OCI-M1 (cell line): ENCODE data around the gene CBX8.
A peak's percentile ranks its signal among the peaks of the same experiment; 100 is the strongest.

Experiments used
- DNase-seq: peaks from one replicate; lab custom pipeline; 2025; lab: John Stamatoyannopoulos, UW

The CBX8 gene

GRCh38 chr17:79796763-79797491 lies at the start of gene CBX8:
Gene CBX8 (minus strand): TSS chr17:79797077. CDS start chr17:79796998, 79 bp downstream.
- DNase-seq = peak; percentile 99

DNA sequence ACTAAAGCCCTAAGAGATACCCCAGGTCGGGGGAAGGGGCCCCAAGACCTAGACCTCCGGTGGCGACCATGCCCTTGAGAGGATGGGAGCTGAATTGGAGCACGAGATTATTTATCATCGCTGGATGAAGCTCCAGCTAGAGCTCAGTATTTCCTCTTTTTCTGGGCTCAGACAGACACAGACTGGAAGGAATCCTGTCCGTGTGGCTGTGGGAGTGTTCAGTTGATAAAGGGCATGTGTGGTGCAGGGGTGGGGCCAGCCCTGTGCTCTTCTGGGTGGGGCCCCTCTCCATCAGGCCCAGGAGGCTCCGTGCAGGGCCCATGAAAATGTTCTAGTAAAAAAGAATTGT lies 48.7 kb upstream of the CBX8 start:
- DNase-seq = peak; percentile 94

DNA sequence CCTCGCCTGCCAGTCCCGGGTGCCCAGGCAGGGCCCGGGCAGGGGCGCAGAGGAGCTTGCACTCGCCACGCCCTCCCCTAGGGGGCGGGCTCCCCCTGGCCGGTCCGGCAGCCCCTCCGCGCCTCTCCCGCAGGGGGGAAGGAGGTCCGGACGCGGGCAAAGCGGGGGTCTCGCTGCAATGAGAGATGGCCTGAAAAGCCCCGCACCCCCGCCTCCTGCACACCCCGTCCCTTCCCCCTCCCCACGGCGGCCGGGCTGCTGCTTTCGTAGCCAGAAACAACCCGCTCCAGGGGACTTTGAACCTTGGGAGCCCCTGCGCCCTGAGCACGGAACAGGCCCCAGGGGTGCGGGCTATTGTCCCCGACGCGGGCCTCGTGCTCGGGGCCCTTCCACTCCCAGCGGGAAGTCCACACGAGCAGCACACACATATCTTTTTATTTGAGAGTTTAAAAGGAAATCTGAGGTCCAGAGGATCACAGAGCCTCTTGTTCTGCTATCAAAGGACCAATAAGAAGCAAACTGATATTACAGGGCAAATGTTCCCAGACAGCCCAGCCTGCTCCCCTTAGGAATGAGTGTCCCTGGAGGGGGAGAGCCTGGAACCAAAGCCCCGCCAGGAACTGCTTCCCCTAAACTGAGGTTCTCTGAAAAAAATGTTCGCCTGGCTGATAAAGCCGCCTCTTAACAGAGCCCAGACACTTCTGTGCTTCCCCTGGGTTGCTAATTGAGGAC lies 48.2 kb upstream of the CBX8 start:
- peak; percentile 79 for DNase-seq

GRCh38 chr17:79843816-79844800 lies 47.2 kb upstream of the CBX8 start:
- peak; percentile 69 for DNase-seq

GRCh38 chr17:79843474-79843815 lies 46.6 kb upstream of the CBX8 start:
- DNase-seq = peak; percentile 69

GRCh38 chr17:79842656-79843473 lies 46.0 kb upstream of the CBX8 start:
- peak; percentile 83 for DNase-seq

DNA sequence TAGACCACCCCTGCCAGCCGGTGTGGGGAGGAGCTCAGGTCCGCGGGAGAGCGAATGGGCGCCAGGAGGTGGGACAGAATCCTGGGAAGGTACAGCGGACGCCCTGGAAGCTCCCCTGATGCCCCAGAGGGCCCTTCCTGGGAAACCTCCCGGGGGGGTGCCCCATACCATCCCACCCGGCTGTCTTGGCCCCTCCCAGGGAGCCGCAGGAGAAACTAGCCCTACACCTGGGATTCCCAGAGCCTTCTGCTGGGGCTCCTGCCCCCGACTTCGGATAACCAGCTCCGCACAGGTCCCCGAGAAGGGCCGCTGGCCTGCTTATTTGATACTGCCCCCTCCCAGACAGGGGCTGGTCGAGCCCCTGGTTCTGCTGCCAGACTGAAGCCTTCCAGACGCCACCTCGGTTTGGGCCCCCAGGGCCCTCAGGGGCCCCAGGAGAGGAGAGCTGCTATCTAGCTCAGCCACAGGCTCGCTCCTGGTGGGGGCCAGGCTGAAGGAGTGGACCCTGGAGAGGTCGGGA lies 45.3 kb upstream of the CBX8 start:
- DNase-seq = no peak

DNA sequence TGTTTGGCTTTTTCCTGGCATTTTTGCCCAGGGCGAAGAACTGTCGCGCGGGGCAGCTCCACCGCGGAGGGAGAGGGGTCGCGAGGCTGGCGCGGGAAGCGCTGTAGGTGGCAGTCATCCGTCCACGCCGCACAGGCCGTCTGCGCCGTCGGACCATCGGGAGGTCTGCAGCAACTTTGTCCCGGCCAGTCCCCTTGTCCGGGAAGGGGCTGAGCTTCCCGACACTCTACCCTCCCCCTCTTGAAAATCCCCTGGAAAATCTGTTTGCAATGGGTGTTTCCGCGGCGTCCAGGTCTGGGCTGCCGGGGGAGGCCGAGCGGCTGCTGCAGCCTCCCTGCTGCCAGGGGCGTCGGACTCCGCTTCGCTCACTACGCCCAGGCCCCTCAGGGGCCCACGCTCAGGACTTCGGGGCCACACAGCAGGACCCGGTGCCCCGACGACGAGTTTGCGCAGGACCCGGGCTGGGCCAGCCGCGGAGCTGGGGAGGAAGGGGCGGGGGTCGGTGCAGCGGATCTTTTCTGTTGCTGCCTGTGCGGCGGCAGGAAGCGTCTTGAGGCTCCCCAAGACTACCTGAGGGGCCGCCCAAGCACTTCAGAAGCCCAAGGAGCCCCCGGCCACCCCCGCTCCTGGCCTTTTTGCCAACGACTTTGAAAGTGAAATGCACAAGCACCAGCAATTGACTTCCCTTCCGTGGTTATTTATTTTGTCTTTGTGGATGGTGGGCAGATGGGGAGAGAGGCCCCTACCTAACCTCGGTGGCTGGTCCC lies 44.7 kb upstream of the CBX8 start:
- no peak for DNase-seq

- DNase-seq = no peak
Observed at GRCh38 chr17:79840989-79841286, 44.1 kb upstream of the CBX8 start.

DNA sequence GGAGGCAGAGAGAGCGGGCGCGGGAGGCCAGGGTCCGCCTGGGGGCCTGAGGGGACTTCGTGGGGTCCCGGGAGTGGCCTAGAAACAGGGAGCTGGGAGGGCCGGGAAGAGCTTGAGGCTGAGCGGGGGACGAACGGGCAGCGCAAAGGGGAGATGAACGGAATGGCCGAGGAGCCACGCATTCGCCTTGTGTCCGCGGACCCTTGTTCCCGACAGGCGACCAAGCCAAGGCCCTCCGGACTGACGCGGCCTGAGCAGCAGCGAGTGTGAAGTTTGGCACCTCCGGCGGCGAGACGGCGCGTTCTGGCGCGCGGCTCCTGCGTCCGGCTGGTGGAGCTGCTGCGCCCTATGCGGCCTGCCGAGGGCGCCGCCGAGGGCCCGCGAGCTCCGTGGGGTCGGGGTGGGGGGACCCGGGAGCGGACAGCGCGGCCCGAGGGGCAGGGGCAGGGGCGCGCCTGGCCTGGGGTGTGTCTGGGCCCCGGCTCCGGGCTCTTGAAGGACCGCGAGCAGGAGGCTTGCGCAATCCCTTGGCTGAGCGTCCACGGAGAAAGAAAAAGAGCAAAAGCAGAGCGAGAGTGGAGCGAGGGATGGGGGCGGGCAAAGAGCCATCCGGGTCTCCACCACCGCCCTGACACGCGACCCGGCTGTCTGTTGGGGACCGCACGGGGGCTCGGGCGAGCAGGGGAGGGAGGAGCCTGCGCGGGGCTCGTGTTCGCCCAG lies 43.6 kb upstream of the CBX8 start:
- peak; percentile 49 for DNase-seq

GRCh38 chr17:79839356-79840268 lies 42.7 kb upstream of the CBX8 start, which contains the start of gene CBX4:
Gene CBX4 (minus strand): TSS chr17:79839440. CDS start chr17:79839251, 189 bp downstream.
- DNase-seq = peak; percentile 95

DNA sequence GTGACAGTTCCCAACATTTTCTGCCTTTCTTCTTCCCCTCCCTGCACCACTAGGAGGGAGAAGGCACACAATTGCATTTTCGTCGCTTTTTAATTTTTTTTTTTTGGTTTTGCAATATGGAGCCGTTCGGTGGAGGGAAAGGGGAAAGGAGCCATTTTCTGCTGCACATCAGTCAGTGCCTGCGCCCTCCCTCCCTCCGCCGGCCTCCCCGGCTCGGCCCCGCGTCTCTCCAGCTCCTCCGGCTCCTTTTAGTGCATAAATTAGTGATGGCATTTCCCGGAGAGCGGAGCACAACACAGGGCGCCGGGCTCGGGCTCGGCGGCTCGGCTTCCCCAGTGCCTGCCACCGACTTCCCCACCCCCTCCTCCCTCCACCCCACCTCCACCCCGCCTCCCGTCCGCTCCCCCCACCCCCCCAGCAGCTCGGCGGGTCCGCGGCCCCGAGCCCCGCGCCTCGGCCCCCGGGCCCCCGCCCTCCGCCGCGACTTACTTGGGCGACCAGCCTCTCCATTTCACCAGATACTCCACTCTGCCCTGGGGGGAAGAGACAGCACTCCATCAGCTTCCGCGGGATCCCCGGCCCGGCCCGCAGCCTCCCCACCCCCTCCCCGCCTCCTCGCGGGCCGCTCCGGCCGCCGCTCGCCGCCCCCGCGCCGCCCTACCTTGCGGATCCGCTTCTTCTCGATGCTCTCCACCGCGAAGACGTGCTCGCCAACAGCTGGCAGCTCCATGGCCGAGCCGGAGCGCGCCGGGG lies 41.8 kb upstream of the CBX8 start:
- DNase-seq = peak; percentile 63

GRCh38 chr17:79837888-79838521 lies 41.1 kb upstream of the CBX8 start:
- no peak for DNase-seq

GRCh38 chr17:79836972-79837887 lies 40.4 kb upstream of the CBX8 start:
- DNase-seq = no peak

- no peak for DNase-seq
Observed at GRCh38 chr17:79836510-79836971, 39.7 kb upstream of the CBX8 start.

DNA sequence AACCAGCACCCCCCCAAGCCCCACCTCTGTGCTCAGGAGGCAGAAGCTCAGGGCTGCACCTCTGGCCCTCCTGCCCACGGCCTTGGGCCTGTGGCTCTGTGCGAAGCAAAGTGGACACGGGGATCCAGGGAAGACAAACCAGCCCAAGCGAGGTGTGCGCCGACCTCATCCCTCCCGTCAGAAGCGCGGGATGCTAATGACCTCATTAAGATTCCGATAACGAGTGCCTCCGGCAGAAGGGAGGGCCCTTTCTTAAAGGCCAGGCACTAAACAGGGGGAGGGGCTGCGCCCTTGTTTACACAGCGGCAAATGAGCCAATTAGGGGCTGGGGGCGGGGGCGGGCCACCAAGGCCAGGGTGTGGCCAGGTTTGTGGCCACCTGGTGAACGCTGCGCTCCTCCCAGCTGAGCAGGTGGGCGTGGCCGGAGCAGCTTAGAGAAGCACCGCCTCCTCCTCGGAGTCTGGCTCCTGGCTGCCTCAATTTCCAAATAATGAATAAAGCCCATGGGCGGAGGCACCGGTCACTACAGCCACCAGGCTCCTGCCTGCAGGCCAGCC lies 39.2 kb upstream of the CBX8 start:
- DNase-seq = no peak
